ENCODE results near the gene LSM14A. TPM values are rescaled to one million over a fixed set of nuclear protein-coding genes. Genes with fewer than 3 reads are reported as not detected.

LSM14A gene
- total RNA-seq, 1 donor from 2014 or later: 107 TPM

DNA sequence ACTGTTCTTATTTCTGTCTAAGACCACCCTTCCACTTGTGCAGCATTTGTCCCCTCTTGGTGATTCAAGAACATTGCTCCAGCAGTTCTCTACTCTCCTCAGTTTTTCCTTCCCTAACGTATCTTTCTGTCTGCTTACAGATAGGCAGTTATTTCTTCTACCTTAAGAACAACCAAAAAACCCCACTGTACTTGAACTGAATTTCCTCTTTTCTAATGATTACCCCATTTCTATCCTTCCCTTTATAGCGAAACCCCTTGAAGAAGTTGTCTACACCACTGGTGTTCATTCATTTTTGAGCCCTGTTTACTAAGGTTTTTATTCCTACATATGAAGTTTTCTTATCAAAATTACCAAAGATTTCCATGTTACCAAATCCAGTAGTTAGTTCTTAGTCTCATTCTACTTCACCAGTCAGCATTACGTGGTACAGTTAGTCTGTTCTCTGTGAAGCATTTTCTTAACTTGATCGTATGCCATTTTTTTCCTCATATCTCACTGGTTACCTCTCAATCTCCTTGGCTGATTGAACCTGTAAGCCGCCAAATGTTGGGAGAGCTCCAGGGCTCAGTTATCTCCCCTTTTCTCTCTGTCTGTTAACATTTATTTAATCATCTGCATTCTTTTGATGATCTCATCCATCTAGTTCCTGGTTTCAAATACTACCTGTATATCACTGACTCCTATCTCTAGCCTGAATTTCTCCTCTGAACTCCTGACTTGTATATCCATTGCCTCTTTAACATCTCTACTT lies 9.0 kb downstream of the LSM14A start:
- peaks cover 20 to 60% of the 10 kb centered on the region in 2 donors for H3K4me1 ChIP-seq

DNA sequence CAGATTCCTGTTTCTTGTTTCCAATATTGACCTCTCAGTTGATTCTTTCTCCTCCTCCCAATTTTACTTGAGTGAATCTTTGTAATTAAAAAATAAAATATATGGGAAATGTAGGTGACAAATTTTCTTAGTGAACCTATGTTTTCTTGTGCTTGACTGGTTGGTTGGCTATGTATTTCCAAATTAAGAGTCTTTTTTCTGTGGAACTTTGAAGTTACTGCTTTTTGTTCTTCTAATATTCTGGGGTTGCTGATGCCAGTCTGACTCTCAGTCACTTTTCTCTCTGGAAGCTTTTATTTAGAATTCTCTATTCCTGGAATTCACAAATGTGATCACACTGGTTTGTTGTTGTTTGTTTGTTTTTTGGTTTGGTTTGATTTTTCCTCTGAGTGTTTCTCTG lies 9.8 kb downstream of the LSM14A start:
- no peak overlapping the region for H3K4me3 ChIP-seq
- DNase-seq (ENCODE audit: low spot score in 2 of 2): no peak
- no peaks in the 10 kb centered on the region for H3K27me3 ChIP-seq
- H3K4me1 ChIP-seq: peaks cover 20 to 53% of the 10 kb centered on the region in 2 donors
- H3K27ac ChIP-seq: no peak overlapping the region
- H3K9me3 ChIP-seq: no peaks in the 10 kb centered on the region
- intact Hi-C loops (cut with DNase I): no loop called here
- TF ChIP-seq, protein P1, sequence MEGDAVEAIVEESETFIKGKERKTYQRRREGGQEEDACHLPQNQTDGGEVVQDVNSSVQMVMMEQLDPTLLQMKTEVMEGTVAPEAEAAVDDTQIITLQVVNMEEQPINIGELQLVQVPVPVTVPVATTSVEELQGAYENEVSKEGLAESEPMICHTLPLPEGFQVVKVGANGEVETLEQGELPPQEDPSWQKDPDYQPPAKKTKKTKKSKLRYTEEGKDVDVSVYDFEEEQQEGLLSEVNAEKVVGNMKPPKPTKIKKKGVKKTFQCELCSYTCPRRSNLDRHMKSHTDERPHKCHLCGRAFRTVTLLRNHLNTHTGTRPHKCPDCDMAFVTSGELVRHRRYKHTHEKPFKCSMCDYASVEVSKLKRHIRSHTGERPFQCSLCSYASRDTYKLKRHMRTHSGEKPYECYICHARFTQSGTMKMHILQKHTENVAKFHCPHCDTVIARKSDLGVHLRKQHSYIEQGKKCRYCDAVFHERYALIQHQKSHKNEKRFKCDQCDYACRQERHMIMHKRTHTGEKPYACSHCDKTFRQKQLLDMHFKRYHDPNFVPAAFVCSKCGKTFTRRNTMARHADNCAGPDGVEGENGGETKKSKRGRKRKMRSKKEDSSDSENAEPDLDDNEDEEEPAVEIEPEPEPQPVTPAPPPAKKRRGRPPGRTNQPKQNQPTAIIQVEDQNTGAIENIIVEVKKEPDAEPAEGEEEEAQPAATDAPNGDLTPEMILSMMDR (IDR thresholded peaks at IDR 0.05): no peak
- H3K36me3 ChIP-seq: peaks cover 0 to 4% of the 10 kb centered on the region in 2 donors

More for the DNA sequence above, 9.0 kb downstream of the LSM14A start:
- no peaks in the 10 kb centered on the region for H3K27me3 ChIP-seq
- H3K9me3 ChIP-seq: no peaks in the 10 kb centered on the region
- intact Hi-C loops (cut with DNase I): no loop called here
- peaks cover 0 to 4% of the 10 kb centered on the region in 2 donors for H3K36me3 ChIP-seq
- no peak overlapping the region for H3K27ac ChIP-seq
- TF ChIP-seq, protein P1 (IDR thresholded peaks at IDR 0.05): no peak
- no peak for DNase-seq (ENCODE audit: low spot score in 2 of 2)
- H3K4me3 ChIP-seq: no peak overlapping the region

DNA sequence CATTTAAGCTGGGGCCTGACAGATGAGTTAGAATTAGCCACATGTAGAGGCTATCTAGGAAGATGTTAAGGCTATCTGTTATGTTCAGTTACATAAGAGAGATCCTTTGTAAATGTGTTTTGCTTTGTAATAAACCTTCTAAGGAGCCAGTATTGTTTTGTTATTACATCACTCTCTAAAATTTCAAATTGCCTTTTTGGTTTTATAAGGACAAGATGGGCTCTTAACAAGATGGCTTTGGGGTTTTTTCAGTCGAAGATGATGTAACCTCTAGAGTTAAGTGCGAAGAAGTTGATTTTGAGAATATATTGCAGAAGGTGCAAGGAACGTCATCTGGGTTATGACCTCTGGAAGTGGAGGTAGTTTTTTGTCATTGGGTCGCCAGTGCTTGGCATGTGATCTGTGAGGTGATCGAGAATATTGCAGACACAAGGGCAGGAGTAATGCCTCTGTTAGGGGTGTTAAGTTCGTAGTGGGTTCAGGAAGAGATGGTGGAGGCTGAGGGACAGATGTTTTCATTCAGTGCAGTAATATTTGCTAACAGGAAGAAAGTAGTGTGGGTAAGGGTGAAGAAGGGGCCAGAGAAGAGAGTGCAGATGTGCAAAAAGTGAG lies 12.7 kb downstream of the LSM14A start:
- Histone ChIP-seq H3K9me3 (no peaks in the 10 kb centered on the region), H3K36me3 (peaks cover 0 to 4% of the 10 kb centered on the region in 2 donors), H3K27ac (peak overlapping the region in 1 of 2 donors; percentile 31), H3K27me3 (no peaks in the 10 kb centered on the region), H3K4me1 (peaks cover 9 to 51% of the 10 kb centered on the region in 2 donors), H3K4me3 (peak overlapping the region in 1 of 2 donors; percentile 6)
- DNase-seq (ENCODE audit: low spot score in 2 of 2): no peak
- intact Hi-C loops (cut with DNase I): no loop called here
- TF ChIP-seq, protein P1 (IDR thresholded peaks at IDR 0.05): no peak

DNA sequence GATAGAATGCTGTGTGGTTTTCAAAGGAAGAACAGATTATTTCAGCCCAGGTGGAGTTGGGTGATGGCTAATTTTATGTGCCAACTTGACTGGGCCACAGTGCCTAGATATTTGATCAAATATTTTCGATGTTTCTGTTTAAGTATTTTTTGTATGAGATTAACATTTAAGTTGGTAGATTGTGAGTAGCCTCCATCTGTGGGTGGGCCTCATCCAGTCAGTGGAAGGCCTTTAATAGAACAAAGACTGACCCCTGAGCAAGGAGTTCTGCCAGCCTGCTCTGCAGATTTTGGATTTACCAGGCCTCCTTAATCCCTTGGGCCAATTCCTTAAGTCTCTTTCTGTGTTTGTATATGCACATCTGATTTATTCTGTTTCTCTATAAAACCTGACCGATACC lies 13.9 kb downstream of the LSM14A start:
- Histone ChIP-seq H3K4me1 (peaks cover 8 to 46% of the 10 kb centered on the region in 2 donors), H3K9me3 (no peaks in the 10 kb centered on the region), H3K27ac (no peak overlapping the region), H3K4me3 (no peak overlapping the region), H3K36me3 (no peaks in the 10 kb centered on the region), H3K27me3 (no peaks in the 10 kb centered on the region)
- DNase-seq (ENCODE audit: low spot score in 2 of 2): no peak
- TF ChIP-seq, protein P1 (IDR thresholded peaks at IDR 0.05): no peak
- intact Hi-C loops (cut with DNase I): no loop called here

DNA sequence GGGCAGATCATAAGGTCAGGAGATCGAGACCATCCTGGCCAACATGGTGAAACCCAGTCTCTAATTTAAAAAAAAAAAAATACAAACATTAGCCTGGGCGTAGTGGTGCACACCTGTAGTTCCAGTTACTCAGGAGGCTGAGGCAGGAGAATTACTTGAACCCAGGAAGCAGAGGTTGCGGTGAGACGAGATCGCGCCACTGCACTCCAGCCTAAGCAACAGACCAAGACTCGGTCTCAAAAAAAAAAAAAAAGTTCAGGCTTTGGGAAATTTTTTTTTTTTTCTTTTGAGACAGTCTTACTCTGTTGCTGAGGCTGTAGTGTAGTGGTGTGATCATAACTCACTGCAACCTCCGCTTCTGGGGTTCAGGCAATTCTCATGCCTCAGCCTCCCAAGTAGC lies 14.7 kb downstream of the LSM14A start:
- Histone ChIP-seq H3K27ac (no peak overlapping the region), H3K27me3 (no peaks in the 10 kb centered on the region), H3K4me1 (peaks cover 8 to 44% of the 10 kb centered on the region in 2 donors), H3K9me3 (no peaks in the 10 kb centered on the region), H3K4me3 (no peak overlapping the region), H3K36me3 (no peaks in the 10 kb centered on the region)
- intact Hi-C loops (cut with DNase I): no loop called here
- no peak for DNase-seq (ENCODE audit: low spot score in 2 of 2)
- TF ChIP-seq, protein P1 (IDR thresholded peaks at IDR 0.05): no peak

Measured in ascending aorta (tissue), 2 donors.